Erythroblast (primary cell): ENCODE data around the gene FER1L5.

Experiments
- GATA1 ChIP-seq: IDR thresholded peaks from 2 replicates; pipeline ENCODE4 v1.6.1; 2011; ENCODE audit warnings: low read depth, mild to moderate bottlenecking, control low read depth, low read length, moderate library complexity
- POLR2A ChIP-seq: IDR thresholded peaks from 2 replicates; pipeline ENCODE4 v1.6.1; 2011; ENCODE audit warnings: mild to moderate bottlenecking, low read length

GRCh38 chr2:96631804-96632435 is 10.6 kb upstream of the FER1L5 start:
- TF ChIP-seq POLR2A, result no peak
- TF ChIP-seq GATA1, result no peak
